Stimulated activated CD4-positive, alpha-beta T cell treated with anti-CD3 and anti-CD28 coated beads, TNF-alpha, amount 100 ng/mL, for 24 hours (primary cell): Measurements from ENCODE around the gene LMO4.

ENCODE experiments used
- DNase-seq, 3 experiments: peaks; one replicate each; pipeline ENCODE4 v3.0.0-alpha.2; 2020; ENCODE audit warnings: low read depth in 3 of 3

Gene LMO4

GRCh38 chr1:87327376-87328271 lies 1.1 kb upstream of the LMO4 start:
- no peak for DNase-seq

GRCh38 chr1:87329051-87329525 lies 408 bp downstream of the LMO4 start:
- DNase-seq, result no peak

GRCh38 chr1:87329526-87330056 lies 911 bp downstream of the LMO4 start:
- DNase-seq, result no peak

GRCh38 chr1:87330057-87330884 lies 1.6 kb downstream of the LMO4 start:
- no peak for DNase-seq

GRCh38 chr1:87330885-87331364 lies 2.2 kb downstream of the LMO4 start:
- DNase-seq, result no peak

- DNase-seq, result peak in 1 of 3 experiments; percentile 35
These were observed 2.9 kb downstream of the LMO4 start for GRCh38 chr1:87331365-87332241.

- no peak for DNase-seq
These were observed 5.1 kb downstream of the LMO4 start for GRCh38 chr1:87333692-87334347.

GRCh38 chr1:87334351-87335174 lies 5.9 kb downstream of the LMO4 start:
- DNase-seq, result no peak

- peak in 1 of 3 experiments; percentile 55 for DNase-seq
These were observed 6.7 kb downstream of the LMO4 start for GRCh38 chr1:87335175-87335884.

GRCh38 chr1:87336623-87337067 lies 8.0 kb downstream of the LMO4 start:
- no peak for DNase-seq

GRCh38 chr1:87337606-87338005 lies 8.9 kb downstream of the LMO4 start:
- DNase-seq, result no peak

GRCh38 chr1:87338566-87338965 lies 9.9 kb downstream of the LMO4 start:
- no peak for DNase-seq

GRCh38 chr1:87344231-87344630 lies 15.6 kb downstream of the LMO4 start:
- no peak for DNase-seq

- DNase-seq, result no peak
These were observed 17.6 kb downstream of the LMO4 start for GRCh38 chr1:87346130-87346814.

GRCh38 chr1:87348341-87349019 lies 19.8 kb downstream of the LMO4 start:
- no peak for DNase-seq

GRCh38 chr1:87349036-87349435 lies 20.4 kb downstream of the LMO4 start:
- DNase-seq, result no peak

- no peak for DNase-seq
These were observed 27.2 kb downstream of the LMO4 start for GRCh38 chr1:87355894-87356293.

- DNase-seq, result no peak
These were observed 27.9 kb downstream of the LMO4 start for GRCh38 chr1:87356591-87356990.
